DND-41 (cell line): ENCODE measurements around the gene ADAMTSL3.

Experiments
- EZH2 ChIP-seq: IDR thresholded peaks from 3 replicates; pipeline ENCODE4 v1.6.1; 2012; ENCODE audit warnings: borderline replicate concordance, low read depth, mild to moderate bottlenecking, moderate library complexity, low read length, inconsistent platforms; ENCODE audit not compliant: severe bottlenecking
- TF ChIP-seq, protein P1 (sequence below): IDR thresholded peaks from 2 replicates; pipeline ENCODE4 v1.5.1; 2012; ENCODE audit warnings: borderline replicate concordance, low read length, moderate library complexity, mild to moderate bottlenecking; ENCODE audit not compliant: poor library complexity, severe bottlenecking; ENCODE audit errors: extremely low read depth

DNA sequence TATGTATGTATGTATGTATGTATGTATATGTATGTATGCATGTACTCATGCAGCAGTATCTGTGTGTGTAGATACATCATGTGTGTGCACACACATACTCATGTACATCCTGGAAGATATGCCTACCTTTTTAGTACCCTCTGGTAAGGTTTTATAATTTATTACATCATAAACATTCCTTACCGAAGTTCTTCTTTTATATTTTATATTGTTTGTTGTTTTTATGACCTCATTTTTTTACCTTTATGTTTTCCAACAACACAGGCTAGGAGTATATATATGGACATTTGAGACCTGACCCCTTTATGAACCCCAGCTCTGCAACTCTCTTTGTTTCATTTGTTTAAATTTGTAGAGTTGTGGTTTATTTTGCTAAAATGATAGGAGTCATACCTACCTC lies 263.5 kb downstream of the ADAMTSL3 start:
- TF ChIP-seq, protein P1, sequence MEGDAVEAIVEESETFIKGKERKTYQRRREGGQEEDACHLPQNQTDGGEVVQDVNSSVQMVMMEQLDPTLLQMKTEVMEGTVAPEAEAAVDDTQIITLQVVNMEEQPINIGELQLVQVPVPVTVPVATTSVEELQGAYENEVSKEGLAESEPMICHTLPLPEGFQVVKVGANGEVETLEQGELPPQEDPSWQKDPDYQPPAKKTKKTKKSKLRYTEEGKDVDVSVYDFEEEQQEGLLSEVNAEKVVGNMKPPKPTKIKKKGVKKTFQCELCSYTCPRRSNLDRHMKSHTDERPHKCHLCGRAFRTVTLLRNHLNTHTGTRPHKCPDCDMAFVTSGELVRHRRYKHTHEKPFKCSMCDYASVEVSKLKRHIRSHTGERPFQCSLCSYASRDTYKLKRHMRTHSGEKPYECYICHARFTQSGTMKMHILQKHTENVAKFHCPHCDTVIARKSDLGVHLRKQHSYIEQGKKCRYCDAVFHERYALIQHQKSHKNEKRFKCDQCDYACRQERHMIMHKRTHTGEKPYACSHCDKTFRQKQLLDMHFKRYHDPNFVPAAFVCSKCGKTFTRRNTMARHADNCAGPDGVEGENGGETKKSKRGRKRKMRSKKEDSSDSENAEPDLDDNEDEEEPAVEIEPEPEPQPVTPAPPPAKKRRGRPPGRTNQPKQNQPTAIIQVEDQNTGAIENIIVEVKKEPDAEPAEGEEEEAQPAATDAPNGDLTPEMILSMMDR: no peak
- TF ChIP-seq EZH2: no peak
